ENCODE results near the gene DHRS11.
"Not testable (repeated sequence)": the region's sequence is repeated elsewhere in the genome, so short reads cannot be mapped to it uniquely, and the experiment has no call there.

DHRS11 gene

DNA sequence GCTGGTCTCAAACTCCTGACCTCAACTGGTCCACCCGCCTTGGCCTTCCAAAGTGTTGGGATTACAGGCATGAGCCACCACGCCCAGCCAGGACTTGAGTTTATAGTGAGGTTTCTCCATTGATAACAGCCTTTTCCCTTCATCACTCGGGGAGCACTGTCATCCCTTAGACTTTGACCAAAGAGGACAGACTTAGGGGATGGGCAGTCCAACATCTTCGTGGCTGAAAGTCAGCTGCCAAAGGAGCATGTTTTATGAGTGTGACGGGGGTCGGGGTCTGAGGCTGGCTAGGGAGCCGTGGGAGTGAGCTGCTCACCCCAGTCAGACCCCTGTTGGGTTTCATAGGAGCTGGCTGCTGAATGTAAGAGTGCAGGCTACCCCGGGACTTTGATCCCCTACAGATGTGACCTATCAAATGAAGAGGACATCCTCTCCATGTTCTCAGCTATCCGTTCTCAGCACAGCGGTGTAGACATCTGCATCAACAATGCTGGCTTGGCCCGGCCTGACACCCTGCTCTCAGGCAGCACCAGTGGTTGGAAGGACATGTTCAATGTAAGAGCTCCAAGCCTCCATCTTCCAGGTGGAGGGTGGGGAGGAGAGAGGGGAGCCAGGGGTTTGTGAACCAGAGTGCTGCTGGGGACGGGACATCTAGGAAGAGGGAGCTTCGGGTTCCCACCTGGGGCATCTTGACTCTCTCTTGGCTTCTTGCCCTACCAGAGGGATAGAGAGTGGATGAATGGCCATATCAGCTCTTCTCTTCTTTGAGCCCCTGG lies 3.1 kb downstream of the DHRS11 start:
- no peak for DNase-seq

DNA sequence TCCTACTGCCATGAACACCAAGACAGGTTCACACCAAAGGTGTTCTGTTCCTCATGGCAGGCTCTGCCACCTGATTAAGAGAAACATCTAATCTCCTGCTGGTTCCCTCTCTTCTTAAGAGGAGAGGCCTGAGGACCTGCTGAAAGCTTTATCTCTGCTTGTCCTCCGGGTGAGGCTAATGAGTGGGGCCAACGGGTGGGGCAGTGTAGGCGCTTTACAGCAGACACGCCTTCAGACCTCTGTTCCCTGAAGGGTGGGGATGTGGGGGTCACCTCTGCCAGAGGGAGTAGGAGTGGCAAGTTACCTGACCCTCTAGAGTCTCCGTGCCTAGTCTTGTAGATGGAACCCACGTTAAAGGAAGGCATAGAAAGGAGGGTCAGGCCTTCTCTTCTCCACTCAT lies 5.5 kb downstream of the DHRS11 start:
- DNase-seq = no peak

GRCh38 chr17:36597866-36598777 lies 6.4 kb downstream of the DHRS11 start:
- no peak for DNase-seq

GRCh38 chr17:36598951-36599401 lies 7.3 kb downstream of the DHRS11 start:
- no peak for DNase-seq

DNA sequence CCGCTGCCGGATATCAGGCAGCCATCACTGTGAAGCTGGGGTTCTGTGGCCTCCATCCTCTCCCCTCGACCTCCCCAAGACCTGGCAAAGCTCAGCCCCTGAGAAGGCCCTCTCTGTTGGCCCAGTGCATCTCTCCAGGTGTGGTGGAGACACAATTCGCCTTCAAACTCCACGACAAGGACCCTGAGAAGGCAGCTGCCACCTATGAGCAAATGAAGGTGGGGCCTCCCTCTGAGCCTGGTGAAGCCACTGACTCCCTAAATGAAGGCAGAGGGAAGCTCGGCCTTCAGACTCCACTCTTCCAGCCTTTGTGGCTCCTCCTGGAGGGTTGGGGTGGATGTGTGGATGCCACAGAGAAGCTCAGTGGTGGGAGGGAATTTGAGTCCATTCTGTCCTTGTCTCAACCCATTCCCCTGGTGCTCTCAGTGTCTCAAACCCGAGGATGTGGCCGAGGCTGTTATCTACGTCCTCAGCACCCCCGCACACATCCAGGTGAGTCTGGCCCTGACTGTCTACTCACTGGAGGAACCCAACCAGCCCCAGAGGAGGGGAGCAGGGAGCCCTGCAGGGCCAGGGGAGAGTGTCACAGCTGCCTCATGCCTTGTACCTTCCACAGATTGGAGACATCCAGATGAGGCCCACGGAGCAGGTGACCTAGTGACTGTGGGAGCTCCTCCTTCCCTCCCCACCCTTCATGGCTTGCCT lies 8.0 kb downstream of the DHRS11 start:
- DNase-seq = no peak

- no peak for DNase-seq
Measured at GRCh38 chr17:36600465-36600864, 8.8 kb downstream of the DHRS11 start.

GRCh38 chr17:36600936-36601302 lies 9.2 kb downstream of the DHRS11 start:
- DNase-seq = no peak

DNA sequence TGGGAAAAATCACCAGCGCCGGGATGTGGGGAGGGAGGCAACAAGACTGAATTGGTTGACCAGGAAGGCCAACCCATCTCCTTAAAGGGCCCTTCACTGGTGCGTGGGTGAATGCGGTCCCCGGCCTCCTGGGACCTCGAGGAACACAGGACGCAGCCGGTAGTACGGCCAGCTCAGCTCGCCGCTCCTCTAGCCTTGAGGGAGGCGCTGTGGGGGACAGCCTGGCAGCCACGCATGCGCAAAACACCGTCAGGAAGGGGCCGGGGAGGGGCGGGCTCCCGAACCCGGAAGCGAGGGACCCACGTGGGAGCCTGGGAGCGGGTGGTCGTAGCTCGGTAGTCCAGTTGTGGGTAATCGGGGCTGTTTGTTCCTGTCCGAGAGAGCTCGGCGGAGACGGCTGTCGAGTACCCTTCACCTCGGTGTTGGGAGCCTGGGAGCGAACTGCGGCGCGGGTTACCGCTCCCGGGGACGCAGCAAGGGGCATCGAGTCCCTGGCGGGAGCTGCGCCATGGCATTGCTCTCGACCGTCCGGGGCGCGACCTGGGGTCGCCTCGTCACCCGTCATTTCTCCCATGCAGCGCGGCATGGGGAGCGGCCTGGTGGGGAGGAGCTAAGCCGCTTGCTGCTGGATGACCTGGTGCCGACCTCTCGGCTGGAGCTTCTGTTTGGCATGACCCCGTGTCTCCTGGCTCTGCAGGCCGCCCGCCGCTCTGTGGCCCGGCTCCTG lies 9.8 kb downstream of the DHRS11 start, which contains the start of gene MRM1:
TSS of gene MRM1 (plus strand) at position 281 of the 727 bp plus-strand sequence. CDS start at position 509, 228 bp downstream.
- peak; percentile 96 for DNase-seq

DNA sequence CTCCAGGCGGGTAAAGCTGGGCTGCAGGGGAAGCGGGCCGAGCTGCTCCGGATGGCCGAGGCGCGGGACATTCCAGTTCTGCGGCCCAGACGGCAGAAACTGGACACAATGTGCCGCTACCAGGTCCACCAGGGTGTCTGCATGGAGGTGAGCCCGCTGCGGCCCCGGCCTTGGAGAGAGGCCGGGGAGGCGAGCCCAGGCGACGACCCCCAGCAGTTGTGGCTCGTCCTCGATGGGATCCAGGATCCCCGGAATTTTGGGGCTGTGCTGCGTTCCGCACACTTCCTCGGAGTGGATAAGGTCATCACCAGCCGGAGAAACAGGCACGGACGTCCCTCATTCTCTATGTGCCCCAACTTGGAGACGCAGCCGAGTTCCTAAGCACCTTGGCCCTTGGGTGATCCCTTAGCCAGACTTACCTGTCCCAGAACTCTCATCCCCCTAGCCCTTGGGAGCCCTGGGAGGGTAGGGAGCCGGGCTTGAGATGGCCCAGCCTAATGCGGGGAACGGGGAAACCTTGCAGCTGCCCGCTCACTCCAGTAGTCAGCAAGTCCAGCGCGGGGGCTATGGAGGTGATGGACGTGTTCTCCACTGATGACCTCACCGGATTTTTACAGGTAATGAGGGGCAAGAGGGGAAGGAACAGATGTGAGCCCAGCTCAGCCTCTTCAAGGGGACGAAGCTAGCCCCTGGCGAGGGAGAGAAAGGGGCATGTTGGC lies 10.5 kb downstream of the DHRS11 start:
- peak; percentile 29 for DNase-seq

DNA sequence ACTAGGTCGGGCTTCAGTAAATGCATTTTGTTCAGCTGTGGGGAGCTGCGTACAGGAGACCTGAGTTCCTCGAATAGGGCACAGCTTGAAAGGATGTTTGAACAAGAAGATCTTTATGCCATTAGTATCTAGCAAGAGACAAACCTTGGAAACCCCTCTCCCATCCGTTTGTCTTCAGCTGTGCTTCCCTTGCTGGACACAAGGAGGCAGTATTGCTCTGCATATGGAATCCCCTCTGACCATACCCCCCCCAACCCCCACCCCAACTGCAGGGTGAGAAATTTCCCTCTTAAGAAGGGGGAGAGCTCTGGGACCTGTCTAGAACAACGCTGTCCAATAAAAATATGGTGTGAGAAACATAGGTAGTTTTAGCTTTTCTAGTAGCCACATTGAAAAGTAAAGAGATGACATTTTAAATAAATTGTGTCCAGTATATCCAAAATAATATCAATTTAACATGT lies 11.3 kb downstream of the DHRS11 start:
- peak; percentile 69 for DNase-seq

DNA sequence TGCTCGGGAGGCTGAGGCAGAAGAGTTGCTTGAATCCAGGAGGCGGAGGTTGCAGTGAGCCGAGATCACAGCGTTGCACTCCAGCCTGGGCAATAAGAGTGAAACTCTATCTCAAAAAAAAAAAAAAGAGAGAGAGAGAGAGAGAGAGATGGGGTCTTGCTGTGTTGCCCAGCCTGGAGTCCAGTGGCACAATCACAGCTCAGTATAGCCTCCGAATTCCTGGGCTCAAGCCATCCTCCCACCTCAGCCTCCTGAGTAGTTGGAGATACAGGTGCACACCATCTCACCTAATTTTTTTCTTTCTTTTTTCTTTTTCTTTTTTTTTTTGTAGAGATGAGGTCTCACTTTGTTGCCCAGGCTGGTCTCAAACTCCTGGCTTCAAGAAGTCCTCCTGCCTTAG lies 13.3 kb downstream of the DHRS11 start:
- not testable (repeated sequence) for DNase-seq

- no peak for DNase-seq
Measured at GRCh38 chr17:36608280-36608679, 16.6 kb downstream of the DHRS11 start.

DNA sequence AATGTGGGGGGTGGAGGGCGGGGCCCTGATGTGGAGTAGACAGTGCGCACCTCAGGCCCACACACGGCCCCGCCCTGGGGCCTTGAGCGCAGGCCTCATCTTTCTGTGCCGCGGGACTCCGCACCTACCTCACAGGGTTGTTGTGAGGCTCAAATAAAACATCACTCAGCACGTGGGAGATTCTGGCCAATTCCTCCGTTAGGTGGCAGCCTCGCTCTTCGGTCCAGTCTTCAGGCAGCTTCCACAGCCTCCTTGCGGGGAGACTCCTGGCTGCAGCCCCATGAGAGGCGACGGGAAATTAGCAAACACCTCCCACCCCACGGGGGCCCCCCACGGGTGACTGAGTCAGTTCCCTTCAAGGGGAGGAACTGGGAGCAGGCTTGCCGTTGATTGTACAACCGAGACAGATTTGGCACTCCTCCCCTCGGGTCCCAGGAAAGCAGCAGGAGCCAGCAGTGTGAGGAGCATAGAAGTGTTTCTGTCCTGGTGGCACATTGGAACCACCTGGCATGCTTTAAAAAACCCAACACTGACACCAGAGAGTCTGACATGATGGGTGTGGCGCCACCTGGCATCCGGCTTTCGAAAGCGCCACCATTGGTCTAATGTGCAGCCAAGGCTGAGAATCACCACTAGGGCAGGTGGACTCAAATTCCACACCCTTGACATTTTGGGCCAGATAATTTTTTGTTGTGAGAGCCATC lies 17.3 kb downstream of the DHRS11 start:
- DNase-seq = peak; percentile 60

- no peak for DNase-seq
Measured at GRCh38 chr17:36609498-36609862, 17.8 kb downstream of the DHRS11 start.

DNA sequence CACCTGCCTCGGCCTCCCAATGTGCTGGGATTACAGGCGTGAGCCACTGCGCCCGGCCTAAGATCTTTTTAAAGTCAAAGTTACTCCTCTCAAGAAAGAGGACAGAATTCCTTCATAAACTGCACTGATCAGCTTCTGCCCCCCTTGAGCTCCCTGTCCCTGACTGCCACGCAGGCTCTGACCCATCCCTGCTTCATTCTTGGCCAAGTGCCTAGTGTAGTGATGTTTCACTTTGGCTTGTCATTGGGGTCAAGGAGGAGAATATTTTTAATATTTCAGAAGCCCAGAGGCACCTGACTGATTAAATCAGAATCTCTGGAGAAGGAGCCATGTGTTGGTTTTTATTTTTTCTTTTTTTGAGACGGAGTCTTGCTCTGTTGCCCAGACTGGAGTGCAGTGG lies 18.8 kb downstream of the DHRS11 start:
- DNase-seq = peak; percentile 69

- peak; percentile 72 for DNase-seq
Measured at GRCh38 chr17:36611345-36612072, 19.8 kb downstream of the DHRS11 start.

- no peak for DNase-seq
Measured at GRCh38 chr17:36612323-36612722, 20.6 kb downstream of the DHRS11 start.

- no peak for DNase-seq
Measured at GRCh38 chr17:36613155-36613554, 21.5 kb downstream of the DHRS11 start.

DNA sequence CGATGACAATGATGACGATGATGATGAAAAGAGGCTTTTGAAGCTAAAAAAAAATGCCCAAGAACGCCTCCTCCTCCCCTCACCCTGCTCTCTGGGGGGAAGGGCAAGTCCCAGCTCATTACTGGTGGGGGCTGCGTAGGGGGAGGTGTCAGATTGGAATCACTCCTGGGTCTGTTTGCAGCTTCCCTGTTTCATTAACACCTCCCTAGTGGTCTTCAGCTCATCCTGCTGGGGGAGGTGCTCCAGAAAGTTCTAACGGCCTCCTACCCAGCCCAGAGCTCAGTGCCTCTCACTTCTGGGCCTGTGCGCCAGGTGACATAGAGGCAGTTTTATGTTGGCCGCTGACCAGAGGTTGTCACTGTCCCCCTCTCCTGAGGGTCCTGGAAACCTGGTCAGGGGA lies 22.4 kb downstream of the DHRS11 start:
- no peak for DNase-seq

DNA sequence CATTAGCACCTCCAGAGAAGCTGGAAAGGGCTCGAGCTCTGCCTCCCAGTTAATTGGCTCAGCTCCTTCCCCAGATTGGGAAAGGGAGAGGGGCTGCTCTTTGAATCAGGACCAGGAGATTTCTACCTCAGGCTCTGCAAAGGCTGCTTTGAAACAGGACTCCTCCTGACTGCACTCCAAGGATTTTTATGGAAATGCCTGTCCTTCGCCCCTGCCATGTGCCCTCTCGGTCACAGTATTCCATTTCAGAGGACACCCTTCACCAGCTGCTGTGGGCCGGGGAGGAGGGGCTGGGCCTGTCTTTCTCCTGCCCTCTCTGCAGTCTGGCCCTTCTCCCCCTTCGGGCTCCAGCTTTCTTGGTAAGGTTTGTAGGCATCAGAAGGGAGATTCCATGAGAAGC lies 23.3 kb downstream of the DHRS11 start:
- no peak for DNase-seq

Data from EL (cell line).